RWPE2 (cell line): ENCODE data around the gene MFSD11.
"Not testable (repeated sequence)": the region's sequence is repeated elsewhere in the genome, so short reads cannot be mapped to it uniquely, and the experiment has no call there.

Source experiments
- ATAC-seq: fragments of 200-7000 bp; cut with Tn5 transposase; 3 replicates; pipeline ENCODE4 v1.9.1; 2021; ENCODE audit warnings: low read depth
- DNase-seq: peaks from one replicate; pipeline ENCODE4 v3.0.0-alpha.2; 2020; ENCODE audit warnings: low spot score
- H3K27ac ChIP-seq: fragments of 450-650 bp; 2 replicates; pipeline ENCODE4 v1.5.1; 2017; ENCODE audit warnings: mild to moderate bottlenecking; ENCODE audit not compliant: poor library complexity, severe bottlenecking
- H3K27me3 ChIP-seq: fragments of 250-450 bp; sonication (Bioruptor Pico); 2 replicates; pipeline ENCODE4 v1.5.1; 2021; ENCODE audit warnings: mild to moderate bottlenecking, moderate library complexity; ENCODE audit not compliant: insufficient read depth, poor library complexity, severe bottlenecking
- H3K36me3 ChIP-seq: fragments of 250-450 bp; sonication (Bioruptor Pico); 2 replicates; pipeline ENCODE4 v1.5.1; 2020; ENCODE audit warnings: low read depth, mild to moderate bottlenecking, moderate library complexity
- H3K4me1 ChIP-seq: fragments of 250-450 bp; sonication (Bioruptor Pico); 2 replicates; pipeline ENCODE4 v1.5.1; 2021; ENCODE audit warnings: mild to moderate bottlenecking, moderate library complexity; ENCODE audit not compliant: insufficient read depth, poor library complexity, severe bottlenecking
- H3K4me3 ChIP-seq: fragments of 250-450 bp; sonication (Bioruptor Pico); 2 replicates; pipeline ENCODE4 v1.5.1; 2021; ENCODE audit warnings: mild to moderate bottlenecking, moderate library complexity; ENCODE audit not compliant: severe bottlenecking
- H3K9me3 ChIP-seq: fragments of 250-450 bp; sonication (Bioruptor Pico); 2 replicates; pipeline ENCODE4 v1.5.1; 2021; ENCODE audit warnings: mild to moderate bottlenecking, moderate library complexity; ENCODE audit not compliant: severe bottlenecking
- CTCF ChIP-seq: fragments of 450-650 bp; IDR thresholded peaks from one replicate; pipeline ENCODE4 v1.5.1; 2017; ENCODE audit warnings: mild to moderate bottlenecking, moderate library complexity; ENCODE audit not compliant: poor library complexity, severe bottlenecking

The MFSD11 gene

DNA sequence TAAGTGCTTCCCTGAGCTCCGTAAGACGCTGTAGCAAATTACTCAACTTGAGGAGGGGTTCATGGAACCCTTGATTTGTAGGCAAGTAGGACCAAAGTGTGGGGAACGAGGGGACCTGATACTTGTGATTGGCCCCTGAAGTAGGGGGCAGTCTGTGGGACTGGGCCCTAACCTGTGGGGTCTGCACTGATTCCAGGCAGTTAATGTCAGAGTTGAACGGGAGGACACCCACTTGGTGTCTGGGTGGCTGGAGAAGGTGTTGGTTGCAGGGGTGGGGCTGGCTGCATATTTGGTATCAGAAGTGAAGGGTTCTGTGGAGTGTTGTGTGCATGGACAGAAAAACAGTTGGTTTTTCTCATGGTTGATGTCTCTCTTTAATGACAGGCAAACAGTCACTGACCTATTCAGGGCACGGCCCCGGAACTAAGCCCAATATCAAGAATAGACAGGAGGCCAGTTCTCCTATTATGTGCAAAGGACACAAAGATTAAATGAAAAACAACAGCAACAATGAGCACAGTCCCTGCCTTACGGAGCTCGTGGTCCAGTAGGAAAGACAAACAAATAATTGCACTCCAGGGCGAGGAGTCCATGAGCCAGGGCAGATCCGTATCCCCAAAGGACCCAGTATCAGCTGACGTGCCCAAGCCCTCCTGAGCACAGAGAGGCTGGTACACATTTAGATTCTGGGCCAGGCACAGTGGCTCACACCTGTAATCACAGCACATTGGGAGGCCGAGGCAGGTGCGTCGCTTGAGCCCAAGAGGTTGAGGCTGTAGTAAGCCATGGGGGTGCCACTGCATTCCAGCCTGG is 46.3 kb upstream of the MFSD11 start:
- DNase-seq (no peak), ATAC-seq (no peak)
- no peaks in the 10 kb centered on the region for H3K27me3 ChIP-seq
- TF ChIP-seq CTCF, result no peak
- no peak overlapping the region for H3K27ac ChIP-seq
- no peak overlapping the region for H3K4me3 ChIP-seq
- peaks cover 2% of the 10 kb centered on the region; the same call in 1 of the 2 replicates for H3K36me3 ChIP-seq
- H3K9me3 ChIP-seq, result no peaks in the 10 kb centered on the region
- peaks cover 14% of the 10 kb centered on the region for H3K4me1 ChIP-seq

DNA sequence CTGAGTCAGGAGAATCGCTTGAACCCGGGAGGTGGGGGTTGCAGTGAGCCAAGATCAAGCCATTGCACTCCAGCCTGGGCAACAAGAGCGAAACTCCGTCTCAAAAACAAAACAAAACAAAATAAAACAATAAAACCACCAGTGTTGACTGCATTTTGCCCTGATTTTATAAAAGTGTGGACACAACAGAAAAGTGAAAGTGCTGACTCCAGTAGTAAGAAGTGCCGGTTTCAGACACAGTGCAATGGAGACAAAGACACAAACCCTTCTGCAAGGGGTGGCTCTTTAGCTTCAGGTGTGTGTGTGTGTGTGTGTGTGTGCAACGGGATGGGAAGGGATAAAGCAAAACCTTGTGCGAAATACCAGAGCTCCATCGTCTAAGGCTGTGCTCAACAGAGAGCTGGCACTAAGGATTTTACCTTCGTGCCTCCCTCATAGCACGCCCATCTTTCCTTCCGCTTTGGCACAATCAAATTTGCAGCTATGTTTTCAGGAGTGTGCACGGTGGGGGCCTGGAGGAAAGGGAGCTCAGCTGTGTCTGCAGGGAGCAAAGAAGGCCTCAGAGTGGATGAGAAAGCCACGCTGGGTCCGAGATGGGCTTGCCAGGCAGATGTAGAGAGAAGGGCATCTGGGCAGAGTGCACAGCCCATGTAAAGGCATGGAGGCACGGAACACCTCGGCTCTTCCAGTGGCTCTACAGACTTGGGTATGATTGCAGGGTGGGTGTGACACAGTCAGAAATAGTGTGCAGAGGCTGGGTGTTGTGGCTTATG is 42.7 kb upstream of the MFSD11 start:
- DNase-seq (no peak), ATAC-seq (no peak)
- H3K4me1 ChIP-seq, result peaks cover 16% of the 10 kb centered on the region
- H3K27me3 ChIP-seq, result no peaks in the 10 kb centered on the region
- no peak overlapping the region for H3K27ac ChIP-seq
- TF ChIP-seq CTCF, result no peak
- H3K9me3 ChIP-seq, result no peaks in the 10 kb centered on the region
- H3K36me3 ChIP-seq, result peaks cover 2% of the 10 kb centered on the region; the same call in 1 of the 2 replicates
- H3K4me3 ChIP-seq, result no peak overlapping the region

DNA sequence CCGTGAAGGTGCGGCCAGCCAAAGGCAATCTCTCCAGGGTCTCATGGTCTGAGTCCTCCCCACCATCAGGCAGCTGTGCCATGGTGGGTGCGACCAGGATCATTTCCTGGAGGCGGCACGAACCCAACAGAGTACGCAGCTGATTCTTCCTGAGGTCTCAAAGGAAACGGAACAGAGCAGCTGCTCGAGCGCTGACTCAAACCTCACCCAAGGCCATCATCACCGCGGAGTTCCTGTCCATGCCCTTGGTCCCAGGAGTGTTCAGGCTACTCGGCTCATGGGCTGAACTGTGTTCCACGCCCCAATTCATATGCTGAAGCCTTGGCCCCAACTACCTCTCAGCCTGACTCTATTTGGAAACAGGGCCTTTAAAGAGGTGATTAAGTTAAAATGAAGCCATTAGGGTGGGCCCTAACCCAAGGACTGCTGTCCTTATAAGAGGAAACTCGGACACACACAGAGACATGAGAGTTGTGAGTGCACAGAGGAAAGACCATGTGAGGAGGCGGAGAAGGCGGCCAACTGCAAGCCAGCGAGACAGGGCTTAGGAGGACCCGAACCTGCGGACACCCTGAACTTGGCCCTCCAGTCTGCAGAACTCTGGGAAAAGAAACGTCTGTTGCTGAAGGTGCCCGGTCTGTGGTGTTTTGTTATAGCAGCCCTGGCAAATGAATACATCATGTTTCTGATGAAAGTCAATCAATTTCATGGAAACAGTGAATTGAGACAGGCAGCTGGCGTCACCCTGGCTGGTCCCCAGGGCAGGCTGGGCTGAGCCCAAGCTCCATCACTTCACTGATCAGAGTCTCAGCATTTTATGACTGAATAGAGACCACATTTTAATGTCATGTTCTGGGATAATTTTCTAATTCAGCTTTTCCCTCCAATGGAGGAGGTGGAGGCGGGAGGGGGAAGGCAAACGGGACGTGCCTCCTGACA is 40.9 kb upstream of the MFSD11 start:
- no peak for ATAC-seq
- no peak for TF ChIP-seq CTCF
- no peak for DNase-seq
- Histone ChIP-seq H3K4me3 (no peak overlapping the region), H3K27ac (no peak overlapping the region), H3K27me3 (no peaks in the 10 kb centered on the region), H3K36me3 (peaks cover 2% of the 10 kb centered on the region; the same call in 1 of the 2 replicates), H3K4me1 (peaks cover 26% of the 10 kb centered on the region), H3K9me3 (no peaks in the 10 kb centered on the region)

DNA sequence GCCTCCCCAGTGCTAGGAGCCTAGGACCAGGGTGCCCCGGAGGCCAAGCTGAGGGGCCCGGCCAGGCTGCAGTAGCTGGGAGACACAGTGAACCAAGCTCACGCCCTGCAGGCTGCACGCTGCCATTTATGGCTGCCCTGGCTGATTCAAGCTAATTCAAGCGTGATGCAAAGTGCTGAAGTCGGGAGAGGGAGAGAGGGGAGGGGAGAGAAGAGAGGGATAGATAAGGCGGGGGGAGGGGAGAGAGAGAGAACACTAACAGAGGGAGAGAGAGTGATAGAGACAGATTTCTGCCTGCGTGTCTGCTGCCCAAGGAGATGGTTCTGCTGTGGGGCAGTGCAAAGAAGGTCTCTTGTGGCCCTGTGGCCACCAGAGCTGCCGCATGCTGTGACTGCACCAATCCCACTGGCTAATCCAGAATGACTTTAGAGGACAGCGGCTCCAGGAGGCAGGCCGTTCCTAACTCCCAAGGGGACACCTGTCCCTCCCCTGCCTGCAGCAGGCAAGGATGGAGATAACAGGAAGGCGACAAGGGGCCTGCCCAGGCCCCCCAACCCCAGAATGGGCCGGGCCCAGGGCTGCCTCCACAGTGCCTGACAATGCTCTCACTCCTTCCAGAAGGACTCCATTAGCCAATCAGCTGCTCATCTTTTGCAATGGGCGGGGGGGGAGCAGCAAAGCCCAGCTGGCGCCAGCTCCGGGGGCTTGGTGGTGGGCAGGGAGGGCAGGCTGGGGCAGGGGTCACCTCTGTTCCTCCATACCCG is 40.0 kb upstream of the MFSD11 start:
- H3K4me3 ChIP-seq, result no peak overlapping the region
- no peak for ATAC-seq
- no peak for TF ChIP-seq CTCF
- peaks cover 26% of the 10 kb centered on the region for H3K4me1 ChIP-seq
- H3K9me3 ChIP-seq, result no peaks in the 10 kb centered on the region
- DNase-seq, result no peak
- H3K27ac ChIP-seq, result no peak overlapping the region
- H3K36me3 ChIP-seq, result peaks cover 2% of the 10 kb centered on the region; the same call in 1 of the 2 replicates
- H3K27me3 ChIP-seq, result no peaks in the 10 kb centered on the region

DNA sequence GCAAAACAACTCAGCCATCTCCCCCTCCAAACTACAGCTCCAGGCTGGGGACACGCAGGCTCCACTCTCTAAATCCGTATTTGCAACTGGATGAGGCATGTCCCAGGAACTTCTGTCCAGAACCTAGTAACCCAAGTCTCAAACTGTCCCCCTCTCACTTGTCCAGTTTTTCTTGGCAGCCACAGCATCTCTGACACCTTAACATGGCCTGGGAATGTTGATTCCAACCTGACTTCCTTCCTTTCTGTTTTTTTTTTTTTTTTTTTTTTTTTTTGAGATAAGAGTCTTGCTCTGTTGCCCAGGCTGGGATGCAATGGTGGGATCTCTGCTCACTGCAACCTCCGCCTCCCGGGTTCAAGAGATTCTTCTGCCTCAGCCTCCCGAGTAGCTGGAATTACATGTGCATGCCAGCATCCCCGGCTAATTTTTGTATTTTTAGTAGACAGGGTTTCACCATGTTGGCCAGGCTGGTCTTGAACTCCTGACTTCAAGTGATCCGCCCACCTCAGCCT is 39.4 kb upstream of the MFSD11 start:
- not testable (repeated sequence) for H3K4me3 ChIP-seq, H3K9me3 ChIP-seq, H3K27me3 ChIP-seq, ATAC-seq, DNase-seq, H3K36me3 ChIP-seq, H3K27ac ChIP-seq
- H3K4me1 ChIP-seq, result peaks cover 26% of the 10 kb centered on the region
